ENCODE data around the gene UPK1A.

DNA sequence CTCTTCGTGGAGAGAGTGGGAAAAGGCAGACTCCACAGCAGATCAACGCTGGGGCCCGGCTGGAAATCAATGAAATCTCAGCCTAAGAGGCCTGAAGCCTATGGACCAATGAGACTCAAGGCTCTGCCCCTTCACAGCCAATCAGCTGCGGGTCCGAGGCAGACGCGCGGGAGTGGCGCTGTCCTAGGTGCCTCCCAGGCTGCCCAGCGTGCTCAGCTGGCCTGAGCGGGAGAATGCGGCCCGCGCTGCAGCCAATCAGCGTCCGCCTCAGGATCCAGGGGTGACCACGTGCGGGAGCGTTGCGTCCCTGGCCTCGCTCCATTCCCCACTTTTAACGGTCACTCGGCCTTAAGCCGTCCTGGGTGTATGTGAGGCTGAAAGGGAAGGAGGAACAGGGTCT lies 37.9 kb downstream of the UPK1A start, which contains the start of gene ZBTB32:
- TF ChIP-seq SUZ12 (IDR thresholded peaks at IDR 0.05; ENCODE audit: extremely low read depth, insufficient read depth, insufficient read length) (no peak), ZNF274 (IDR thresholded peaks at IDR 0.05; ENCODE audit: low read depth, low read length) (no peak), YY1 (IDR thresholded peaks at IDR 0.05; ENCODE audit: insufficient read depth, insufficient read length) (no peak)

Data from NT2/D1 (cell line).